GM12878 (cell line): ENCODE measurements around the gene RASD1.

Experiments
- DPF2 ChIP-seq: fragments of 450-650 bp; IDR thresholded peaks from 2 replicates; pipeline ENCODE4 v1.6.1; 2017; ENCODE audit warnings: mild to moderate bottlenecking
- EP300 ChIP-seq, 2 experiments: fragments of 150-350 bp in 1 of 2; IDR thresholded peaks; 2 replicates each; pipeline ENCODE4 v1.6.1; 2011 to 2012; ENCODE audit warnings: low read depth in 2 of 2, low read length in 2 of 2, borderline replicate concordance in 1 of 2, improper control_type of control experiment in 1 of 2, inconsistent platforms in 1 of 2; ENCODE audit not compliant: control insufficient read depth in 1 of 2
- TF ChIP-seq, protein P1 (sequence below), 3 experiments: IDR thresholded peaks in 2 of 3; conservative IDR thresholded peaks in 1 of 3; 2 replicates each; pipeline ENCODE4 v1.5.1; 2011; ENCODE audit warnings: low read depth in 3 of 3, low read length in 3 of 3, mild to moderate bottlenecking in 3 of 3, control low read depth in 2 of 3, moderate library complexity in 2 of 3, inconsistent platforms in 1 of 3, mixed read lengths in 1 of 3; ENCODE audit not compliant: control insufficient read depth in 2 of 3, insufficient read depth in 1 of 3; ENCODE audit errors: extremely low read depth in 1 of 3
- TF ChIP-seq, protein P2 (sequence below): IDR thresholded peaks from 2 replicates; pipeline ENCODE4 v1.6.1; 2012; ENCODE audit warnings: low read depth, low read length, improper control_type of control experiment

DNA sequence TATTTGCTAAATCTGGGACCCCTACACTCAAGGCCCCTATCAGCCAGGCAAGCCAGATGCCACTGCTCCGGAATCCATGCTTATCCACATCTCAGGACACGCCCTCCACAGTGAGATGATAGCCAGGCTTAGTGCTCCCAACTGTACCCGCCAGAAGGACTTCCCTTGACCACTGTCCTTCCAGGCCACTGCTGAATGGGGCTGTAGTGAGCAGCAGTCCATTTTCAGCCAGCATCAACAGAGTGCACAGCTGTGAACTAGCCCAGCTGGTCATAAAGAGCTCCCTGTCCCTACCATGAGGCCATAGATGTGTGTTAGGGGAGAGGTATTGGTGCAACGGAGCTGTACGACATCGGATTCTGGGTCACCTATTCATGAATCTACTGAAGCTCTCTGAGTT, 32.4 kb downstream of the RASD1 start:
- TF ChIP-seq, protein P1, sequence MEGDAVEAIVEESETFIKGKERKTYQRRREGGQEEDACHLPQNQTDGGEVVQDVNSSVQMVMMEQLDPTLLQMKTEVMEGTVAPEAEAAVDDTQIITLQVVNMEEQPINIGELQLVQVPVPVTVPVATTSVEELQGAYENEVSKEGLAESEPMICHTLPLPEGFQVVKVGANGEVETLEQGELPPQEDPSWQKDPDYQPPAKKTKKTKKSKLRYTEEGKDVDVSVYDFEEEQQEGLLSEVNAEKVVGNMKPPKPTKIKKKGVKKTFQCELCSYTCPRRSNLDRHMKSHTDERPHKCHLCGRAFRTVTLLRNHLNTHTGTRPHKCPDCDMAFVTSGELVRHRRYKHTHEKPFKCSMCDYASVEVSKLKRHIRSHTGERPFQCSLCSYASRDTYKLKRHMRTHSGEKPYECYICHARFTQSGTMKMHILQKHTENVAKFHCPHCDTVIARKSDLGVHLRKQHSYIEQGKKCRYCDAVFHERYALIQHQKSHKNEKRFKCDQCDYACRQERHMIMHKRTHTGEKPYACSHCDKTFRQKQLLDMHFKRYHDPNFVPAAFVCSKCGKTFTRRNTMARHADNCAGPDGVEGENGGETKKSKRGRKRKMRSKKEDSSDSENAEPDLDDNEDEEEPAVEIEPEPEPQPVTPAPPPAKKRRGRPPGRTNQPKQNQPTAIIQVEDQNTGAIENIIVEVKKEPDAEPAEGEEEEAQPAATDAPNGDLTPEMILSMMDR (IDR thresholded peaks at IDR 0.05 in 2 of 3, conservative IDR thresholded peaks at IDR 0.05 in 1 of 3; ENCODE audit: control insufficient read depth in 2 of 3, extremely low read depth in 1 of 3, insufficient read depth in 1 of 3, low read depth in 3 of 3, low read length in 3 of 3), result no peak
- TF ChIP-seq EP300 (IDR thresholded peaks at IDR 0.05; ENCODE audit: borderline replicate concordance in 1 of 2, control insufficient read depth in 1 of 2, low read depth in 2 of 2, low read length in 2 of 2), result no peak
- TF ChIP-seq DPF2, result no peak
- TF ChIP-seq, protein P2, sequence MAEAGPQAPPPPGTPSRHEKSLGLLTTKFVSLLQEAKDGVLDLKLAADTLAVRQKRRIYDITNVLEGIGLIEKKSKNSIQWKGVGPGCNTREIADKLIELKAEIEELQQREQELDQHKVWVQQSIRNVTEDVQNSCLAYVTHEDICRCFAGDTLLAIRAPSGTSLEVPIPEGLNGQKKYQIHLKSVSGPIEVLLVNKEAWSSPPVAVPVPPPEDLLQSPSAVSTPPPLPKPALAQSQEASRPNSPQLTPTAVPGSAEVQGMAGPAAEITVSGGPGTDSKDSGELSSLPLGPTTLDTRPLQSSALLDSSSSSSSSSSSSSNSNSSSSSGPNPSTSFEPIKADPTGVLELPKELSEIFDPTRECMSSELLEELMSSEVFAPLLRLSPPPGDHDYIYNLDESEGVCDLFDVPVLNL, result no peak
